Panc1 (cell line): ENCODE measurements around the gene TMEM86A. TPM values are rescaled to one million over a fixed set of nuclear protein-coding genes. Genes with fewer than 3 reads are reported as not detected.

Experiments
- ATAC-seq: fragments of 200-7000 bp; cut with Tn5 transposase; 2 replicates; pipeline ENCODE4 v1.9.1; 2020; ENCODE audit warnings: mild to moderate bottlenecking, moderate library complexity
- BruUV-seq: library from RNA; stranded (reverse); fragments of 400-500 nt; replicated peaks from 2 replicates; lab custom pipeline; 2021; lab: Mats Ljungman, UMichigan
- CTCF ChIA-PET: fragments of 300-600 bp; sonication (Branson Sonifier 250); formaldehyde crosslinking; loops from one replicate; lab custom pipeline; 2022; ENCODE audit warnings: antibody characterized with exemption; lab: Charles Lee
- POLR2A ChIA-PET: fragments of 300-600 bp; sonication (Branson Sonifier 250); formaldehyde crosslinking; loops from one replicate; lab custom pipeline; 2022; ENCODE audit warnings: antibody characterized with exemption; lab: Charles Lee
- DNase-seq: peaks from one replicate; pipeline ENCODE4 v3.0.0-alpha.2; 2010; ENCODE audit warnings: low read depth, low spot score
- H3K27ac ChIP-seq: 2 replicates; pipeline ENCODE4 v1.5.1; 2011; ENCODE audit warnings: mild to moderate bottlenecking, low read length, inconsistent platforms
- H3K27me3 ChIP-seq: fragments of 200-500 bp; sonication (Bioruptor generic); 2 replicates; pipeline ENCODE4 v1.6.0; 2014; ENCODE audit warnings: low read length, inconsistent platforms; ENCODE audit not compliant: control insufficient read depth, insufficient read depth
- H3K36me3 ChIP-seq: fragments of 200-500 bp; sonication (Bioruptor generic); 2 replicates; pipeline ENCODE4 v1.5.1; 2014; ENCODE audit warnings: inconsistent platforms, mild to moderate bottlenecking, low read length, moderate library complexity; ENCODE audit not compliant: control insufficient read depth, insufficient read depth
- H3K4me1 ChIP-seq: 2 replicates; pipeline ENCODE4 v1.5.1; 2011; ENCODE audit warnings: inconsistent platforms, mild to moderate bottlenecking, low read length, moderate library complexity; ENCODE audit not compliant: control insufficient read depth, insufficient read depth
- H3K4me3 ChIP-seq, 2 experiments: 2 replicates each; pipeline ENCODE4 v1.5.1; 2011 to 2012; ENCODE audit warnings: low read depth in 2 of 2, low read length in 2 of 2, mild to moderate bottlenecking in 2 of 2, inconsistent platforms in 1 of 2, moderate library complexity in 1 of 2
- H3K9me3 ChIP-seq: fragments of 200-500 bp; sonication (Bioruptor generic); 2 replicates; pipeline ENCODE4 v1.5.1; 2014; ENCODE audit warnings: low read depth, mild to moderate bottlenecking, inconsistent platforms, low read length, moderate library complexity; ENCODE audit not compliant: control insufficient read depth, insufficient read depth
- POLR2AphosphoS5 ChIP-seq: IDR thresholded peaks from 2 replicates; pipeline ENCODE4 v1.6.1; 2012; ENCODE audit warnings: mild to moderate bottlenecking, low read depth, low read length, moderate library complexity
- SIN3A ChIP-seq: IDR thresholded peaks from 2 replicates; pipeline ENCODE4 v1.6.1; 2012; ENCODE audit warnings: low read depth, mild to moderate bottlenecking, low read length, moderate library complexity, borderline replicate concordance; ENCODE audit not compliant: insufficient read depth
- TCF7L2 ChIP-seq: IDR thresholded peaks from 2 replicates; pipeline ENCODE4 v1.6.1; 2011; ENCODE audit warnings: mild to moderate bottlenecking, low read depth, low read length, inconsistent platforms
- in situ Hi-C: cut with HindIII; loops from 2 replicates; pipeline ENCODE4 v1.10.0; 2016; ENCODE audit warnings: low sequenced_read_pairs, low pct_unique_long_range_greater_than_20kb
- intact Hi-C: fragments of 100-400 bp; cut with micrococcal nuclease; formaldehyde crosslinking; loops from one replicate; pipeline ENCODE4 v1.10.0; 2022; ENCODE audit not compliant: unreplicated experiment
- total RNA-seq: library from RNA; stranded (reverse); gene quantifications from one replicate; pipeline ENCODE4 v1.2.1, GENCODE V29; 2021; ENCODE audit not compliant: unreplicated experiment
- TF ChIP-seq, protein P1 (sequence below), 2 experiments: IDR thresholded peaks; 2 replicates each; pipeline ENCODE4 v1.6.1; 2011 to 2012; ENCODE audit warnings: low read depth in 2 of 2, control low read depth in 1 of 2, low read length in 1 of 2, mild to moderate bottlenecking in 1 of 2, moderate library complexity in 1 of 2; ENCODE audit not compliant: insufficient read depth in 1 of 2
- TF ChIP-seq, protein P2 (sequence below): fragments of 450-650 bp; IDR thresholded peaks from 2 replicates; pipeline ENCODE4 v1.5.1; 2017; ENCODE audit warnings: mild to moderate bottlenecking

The TMEM86A gene
- total RNA-seq, 1 experiment from 2014 or later: 0.31 TPM

DNA sequence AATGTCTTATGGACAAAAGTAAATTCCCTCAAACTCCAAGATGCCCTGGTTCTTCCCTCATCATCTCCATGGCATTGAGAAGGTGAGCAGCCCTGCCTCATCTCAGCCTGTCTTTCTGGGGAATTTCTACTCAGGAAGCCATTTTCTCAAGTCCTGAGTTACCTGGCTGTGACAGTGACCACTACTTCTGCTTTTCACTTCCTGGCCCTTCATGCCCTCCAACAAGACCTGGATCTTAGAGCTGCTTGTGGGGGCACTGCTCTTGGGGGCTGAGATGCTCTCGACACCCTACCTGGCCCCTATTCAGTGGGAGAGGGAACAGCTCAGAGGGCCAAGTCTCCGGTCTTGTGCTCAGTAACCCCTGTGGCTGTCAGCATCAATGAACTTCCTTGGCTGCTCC is 32.9 kb downstream of the TMEM86A start:
- CTCF ChIA-PET: interaction anchor here (0.6 to 1.5 kb wide), 4 partner anchors 10 to 191 kb away, joined by 3 to 9 read pairs (median 4); no protein-coding TSS in a partner anchor
- DNase-seq (no peak), ATAC-seq (no peak)
- in situ Hi-C loops: no loop called here
- Histone ChIP-seq H3K27ac (no peak overlapping the region), H3K4me3 (no peak overlapping the region), H3K36me3 (no peaks in the 10 kb centered on the region), H3K27me3 (no peaks in the 10 kb centered on the region), H3K4me1 (no peaks in the 10 kb centered on the region), H3K9me3 (no peaks in the 10 kb centered on the region)
- intact Hi-C loops: loop anchor here (10.0 kb wide), 1 partner anchor 187 kb away; no protein-coding TSS in a partner anchor
- no TSS peak for BruUV-seq
- TF ChIP-seq, protein P1, sequence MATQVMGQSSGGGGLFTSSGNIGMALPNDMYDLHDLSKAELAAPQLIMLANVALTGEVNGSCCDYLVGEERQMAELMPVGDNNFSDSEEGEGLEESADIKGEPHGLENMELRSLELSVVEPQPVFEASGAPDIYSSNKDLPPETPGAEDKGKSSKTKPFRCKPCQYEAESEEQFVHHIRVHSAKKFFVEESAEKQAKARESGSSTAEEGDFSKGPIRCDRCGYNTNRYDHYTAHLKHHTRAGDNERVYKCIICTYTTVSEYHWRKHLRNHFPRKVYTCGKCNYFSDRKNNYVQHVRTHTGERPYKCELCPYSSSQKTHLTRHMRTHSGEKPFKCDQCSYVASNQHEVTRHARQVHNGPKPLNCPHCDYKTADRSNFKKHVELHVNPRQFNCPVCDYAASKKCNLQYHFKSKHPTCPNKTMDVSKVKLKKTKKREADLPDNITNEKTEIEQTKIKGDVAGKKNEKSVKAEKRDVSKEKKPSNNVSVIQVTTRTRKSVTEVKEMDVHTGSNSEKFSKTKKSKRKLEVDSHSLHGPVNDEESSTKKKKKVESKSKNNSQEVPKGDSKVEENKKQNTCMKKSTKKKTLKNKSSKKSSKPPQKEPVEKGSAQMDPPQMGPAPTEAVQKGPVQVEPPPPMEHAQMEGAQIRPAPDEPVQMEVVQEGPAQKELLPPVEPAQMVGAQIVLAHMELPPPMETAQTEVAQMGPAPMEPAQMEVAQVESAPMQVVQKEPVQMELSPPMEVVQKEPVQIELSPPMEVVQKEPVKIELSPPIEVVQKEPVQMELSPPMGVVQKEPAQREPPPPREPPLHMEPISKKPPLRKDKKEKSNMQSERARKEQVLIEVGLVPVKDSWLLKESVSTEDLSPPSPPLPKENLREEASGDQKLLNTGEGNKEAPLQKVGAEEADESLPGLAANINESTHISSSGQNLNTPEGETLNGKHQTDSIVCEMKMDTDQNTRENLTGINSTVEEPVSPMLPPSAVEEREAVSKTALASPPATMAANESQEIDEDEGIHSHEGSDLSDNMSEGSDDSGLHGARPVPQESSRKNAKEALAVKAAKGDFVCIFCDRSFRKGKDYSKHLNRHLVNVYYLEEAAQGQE (IDR thresholded peaks at IDR 0.05; ENCODE audit: insufficient read depth in 1 of 2, low read depth in 2 of 2, low read length in 1 of 2): no peak
- TF ChIP-seq TCF7L2 (no peak), POLR2AphosphoS5 (no peak), SIN3A (no peak)
- TF ChIP-seq, protein P2, sequence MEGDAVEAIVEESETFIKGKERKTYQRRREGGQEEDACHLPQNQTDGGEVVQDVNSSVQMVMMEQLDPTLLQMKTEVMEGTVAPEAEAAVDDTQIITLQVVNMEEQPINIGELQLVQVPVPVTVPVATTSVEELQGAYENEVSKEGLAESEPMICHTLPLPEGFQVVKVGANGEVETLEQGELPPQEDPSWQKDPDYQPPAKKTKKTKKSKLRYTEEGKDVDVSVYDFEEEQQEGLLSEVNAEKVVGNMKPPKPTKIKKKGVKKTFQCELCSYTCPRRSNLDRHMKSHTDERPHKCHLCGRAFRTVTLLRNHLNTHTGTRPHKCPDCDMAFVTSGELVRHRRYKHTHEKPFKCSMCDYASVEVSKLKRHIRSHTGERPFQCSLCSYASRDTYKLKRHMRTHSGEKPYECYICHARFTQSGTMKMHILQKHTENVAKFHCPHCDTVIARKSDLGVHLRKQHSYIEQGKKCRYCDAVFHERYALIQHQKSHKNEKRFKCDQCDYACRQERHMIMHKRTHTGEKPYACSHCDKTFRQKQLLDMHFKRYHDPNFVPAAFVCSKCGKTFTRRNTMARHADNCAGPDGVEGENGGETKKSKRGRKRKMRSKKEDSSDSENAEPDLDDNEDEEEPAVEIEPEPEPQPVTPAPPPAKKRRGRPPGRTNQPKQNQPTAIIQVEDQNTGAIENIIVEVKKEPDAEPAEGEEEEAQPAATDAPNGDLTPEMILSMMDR: no peak
- POLR2A ChIA-PET: no interaction called here

DNA sequence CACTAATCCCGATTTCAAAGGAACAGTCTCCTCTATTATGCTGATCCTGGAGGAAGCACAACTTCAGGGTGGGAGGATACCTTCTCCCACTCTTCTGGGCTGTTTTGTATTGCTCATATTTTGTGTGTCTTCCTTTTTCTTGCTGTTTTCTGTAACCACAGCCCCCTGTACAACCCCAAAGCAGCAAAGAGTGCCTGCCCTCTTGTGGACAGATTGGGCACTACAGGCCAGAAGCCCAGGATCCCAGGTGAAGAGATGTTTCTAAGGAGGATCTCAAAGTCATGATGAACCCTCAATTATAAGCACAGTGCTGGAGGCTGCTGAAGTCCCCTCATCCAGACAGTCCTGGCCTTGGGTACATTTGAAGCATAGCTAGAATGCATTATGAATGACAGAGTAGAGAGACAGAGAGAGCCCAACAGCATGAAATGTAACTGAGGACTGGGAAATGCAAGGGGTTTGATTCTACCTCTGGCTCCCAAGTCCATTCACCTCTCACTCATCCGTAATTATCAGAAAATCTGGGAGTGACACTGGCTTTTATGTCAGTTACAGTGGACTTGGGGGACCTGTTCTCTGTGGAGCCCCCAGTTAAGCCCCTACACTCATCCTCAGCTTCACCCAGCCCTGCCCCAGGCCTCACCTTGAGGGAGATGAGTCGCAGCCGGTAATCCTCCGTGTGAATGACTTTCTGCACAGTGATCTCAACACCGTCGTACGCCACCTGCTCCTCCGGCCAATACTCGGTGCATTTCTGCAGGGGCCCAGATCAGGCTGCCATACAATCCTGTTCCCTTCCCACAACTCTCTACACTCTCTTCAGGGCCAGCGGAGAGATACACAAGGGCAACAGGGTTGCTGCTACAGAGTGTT is 33.6 kb downstream of the TMEM86A start:
- in situ Hi-C loops: no loop called here
- Histone ChIP-seq H3K9me3 (no peaks in the 10 kb centered on the region), H3K27me3 (no peaks in the 10 kb centered on the region; the same call in 1 of the 2 replicates), H3K4me1 (no peaks in the 10 kb centered on the region), H3K27ac (no peak overlapping the region), H3K36me3 (no peaks in the 10 kb centered on the region), H3K4me3 (no peak overlapping the region)
- ATAC-seq (peak; percentile 77), DNase-seq (peak; percentile 38)
- BruUV-seq: no TSS peak
- POLR2A ChIA-PET: no interaction called here
- intact Hi-C loops: loop anchor here (10.0 kb wide), 1 partner anchor 187 kb away; no protein-coding TSS in a partner anchor
- CTCF ChIA-PET: interaction anchor here (0.6 kb wide), 1 partner anchor 19 kb away, joined by 3 read pairs; no protein-coding TSS in a partner anchor
- TF ChIP-seq, protein P1 (IDR thresholded peaks at IDR 0.05; ENCODE audit: insufficient read depth in 1 of 2, low read depth in 2 of 2, low read length in 1 of 2): no peak
- TF ChIP-seq, protein P2: peak; percentile 98
- no peak for TF ChIP-seq POLR2AphosphoS5
- no peak for TF ChIP-seq SIN3A
